ENCODE data around the gene HEMK1.
A peak's percentile ranks its signal among the peaks of the same experiment; 100 is the strongest.

The HEMK1 gene

DNA sequence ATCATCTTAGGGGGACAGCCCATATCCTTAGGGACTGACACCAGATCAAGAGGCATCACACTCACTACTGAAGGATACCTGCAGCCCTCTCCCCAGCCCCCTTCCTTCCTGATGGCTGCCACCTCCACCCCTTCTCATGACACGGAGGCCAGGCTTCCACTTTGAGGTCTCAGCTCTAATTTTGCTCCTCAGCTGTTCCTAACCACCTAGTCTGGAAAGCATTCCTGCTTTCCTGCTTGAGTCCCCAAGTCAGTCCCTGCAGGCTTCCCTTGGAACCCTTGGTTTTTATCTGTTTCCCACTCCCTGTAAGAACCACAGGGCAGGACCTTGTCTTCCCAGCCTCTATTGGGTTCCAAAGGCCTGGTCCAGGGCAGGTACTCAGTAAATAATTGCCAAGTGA, 5.0 kb upstream of the HEMK1 start:
- Histone ChIP-seq H3K4me1 (ENCODE audit: insufficient read depth, low read length) (no peaks in the 10 kb centered on the region), H3K27ac (ENCODE audit: low read depth, low read length) (no peak overlapping the region), H3K9me3 (ENCODE audit: insufficient read depth, low read depth, low read length) (no peaks in the 10 kb centered on the region), H3K27me3 (ENCODE audit: insufficient read depth, low read length) (peaks cover 14% of the 10 kb centered on the region), H3K36me3 (ENCODE audit: insufficient read depth, low read length) (no peaks in the 10 kb centered on the region), H3K4me3 (ENCODE audit: low read length) (no peak overlapping the region), H3K9ac (ENCODE audit: low read depth, low read length) (no peak overlapping the region)
- 65% methylated on average over 1 of the region's 1 CpG for WGBS

- H3K9me3 ChIP-seq (ENCODE audit: insufficient read depth, low read depth, low read length) = no peaks in the 10 kb centered on the region
- peak overlapping the region; percentile 54 for H3K9ac ChIP-seq (ENCODE audit: low read depth, low read length)
- H3K4me1 ChIP-seq (ENCODE audit: insufficient read depth, low read length) = 0 out of 2 replicates have a peak, but pooled peaks cover 4% of the 10 kb centered on the region
- H3K4me3 ChIP-seq (ENCODE audit: low read length) = peak overlapping the region; percentile 74
- H3K36me3 ChIP-seq (ENCODE audit: insufficient read depth, low read length) = no peaks in the 10 kb centered on the region
- H3K27me3 ChIP-seq (ENCODE audit: insufficient read depth, low read length) = peaks cover 14% of the 10 kb centered on the region
- no peak overlapping the region for H3K27ac ChIP-seq (ENCODE audit: low read depth, low read length)
- WGBS = 25% methylated on average over 11 of the region's 11 CpGs
Observed at GRCh38 chr3:50567011-50567385, 2.3 kb upstream of the HEMK1 start.

GRCh38 chr3:50567386-50568167, 1.7 kb upstream of the HEMK1 start, which contains the start of gene C3orf18:
TSS of gene C3orf18 (minus strand) at chr3:50567747. CDS start at chr3:50565699, 2,048 bp downstream.
- H3K27ac ChIP-seq (ENCODE audit: low read depth, low read length) = no peak within 1 kb of the TSS
- H3K9ac ChIP-seq (ENCODE audit: low read depth, low read length) = peak within 1 kb of the TSS; percentile 54

GRCh38 chr3:50570508-50571279, 1.4 kb downstream of the HEMK1 start:
- no peaks in the 10 kb centered on the region for H3K36me3 ChIP-seq (ENCODE audit: insufficient read depth, low read length)
- peaks cover 14% of the 10 kb centered on the region for H3K27me3 ChIP-seq (ENCODE audit: insufficient read depth, low read length)
- no peak overlapping the region for H3K9ac ChIP-seq (ENCODE audit: low read depth, low read length)
- peak overlapping the region; percentile 99; the same call in 1 of the 2 replicates for H3K4me3 ChIP-seq (ENCODE audit: low read length)
- 91% methylated on average over 5 of the region's 5 CpGs for WGBS
- no peak overlapping the region for H3K27ac ChIP-seq (ENCODE audit: low read depth, low read length)
- H3K9me3 ChIP-seq (ENCODE audit: insufficient read depth, low read depth, low read length) = no peaks in the 10 kb centered on the region
- H3K4me1 ChIP-seq (ENCODE audit: insufficient read depth, low read length) = 0 out of 2 replicates have a peak, but pooled peaks cover 4% of the 10 kb centered on the region

More at GRCh38 chr3:50567386-50568167, 1.7 kb upstream of the HEMK1 start, which contains the start of gene C3orf18:
- H3K4me1 ChIP-seq (ENCODE audit: insufficient read depth, low read length) = 0 out of 2 replicates have a peak, but pooled peaks cover 4% of the 10 kb centered on the region
- no peaks in the 10 kb centered on the region for H3K36me3 ChIP-seq (ENCODE audit: insufficient read depth, low read length)
- WGBS = 4% methylated on average over 53 of the region's 53 CpGs
- H3K9me3 ChIP-seq (ENCODE audit: insufficient read depth, low read depth, low read length) = no peaks in the 10 kb centered on the region
- H3K4me3 ChIP-seq (ENCODE audit: low read length) = peak within 1 kb of the TSS; percentile 99
- H3K27me3 ChIP-seq (ENCODE audit: insufficient read depth, low read length) = peaks cover 14% of the 10 kb centered on the region

- no peaks in the 10 kb centered on the region for H3K36me3 ChIP-seq (ENCODE audit: insufficient read depth, low read length)
- H3K27ac ChIP-seq (ENCODE audit: low read depth, low read length) = no peak overlapping the region
- no peak overlapping the region for H3K9ac ChIP-seq (ENCODE audit: low read depth, low read length)
- H3K4me1 ChIP-seq (ENCODE audit: insufficient read depth, low read length) = 0 out of 2 replicates have a peak, but pooled peaks cover 4% of the 10 kb centered on the region
- 93% methylated on average over 4 of the region's 4 CpGs for WGBS
- no peaks in the 10 kb centered on the region for H3K9me3 ChIP-seq (ENCODE audit: insufficient read depth, low read depth, low read length)
- no peak overlapping the region for H3K4me3 ChIP-seq (ENCODE audit: low read length)
- peaks cover 8% of the 10 kb centered on the region; the same call in 1 of the 2 replicates for H3K27me3 ChIP-seq (ENCODE audit: insufficient read depth, low read length)
Observed at GRCh38 chr3:50571486-50571885, 2.2 kb downstream of the HEMK1 start.

GRCh38 chr3:50572158-50572557, 2.8 kb downstream of the HEMK1 start:
- H3K9ac ChIP-seq (ENCODE audit: low read depth, low read length) = no peak overlapping the region
- no peaks in the 10 kb centered on the region for H3K36me3 ChIP-seq (ENCODE audit: insufficient read depth, low read length)
- no peak overlapping the region for H3K4me3 ChIP-seq (ENCODE audit: low read length)
- peaks cover 2% of the 10 kb centered on the region; the same call in 1 of the 2 replicates for H3K27me3 ChIP-seq (ENCODE audit: insufficient read depth, low read length)
- no peak overlapping the region for H3K27ac ChIP-seq (ENCODE audit: low read depth, low read length)
- H3K4me1 ChIP-seq (ENCODE audit: insufficient read depth, low read length) = 0 out of 2 replicates have a peak, but pooled peaks cover 4% of the 10 kb centered on the region
- H3K9me3 ChIP-seq (ENCODE audit: insufficient read depth, low read depth, low read length) = no peaks in the 10 kb centered on the region
- 61% methylated on average over 1 of the region's 1 CpG for WGBS

DNA sequence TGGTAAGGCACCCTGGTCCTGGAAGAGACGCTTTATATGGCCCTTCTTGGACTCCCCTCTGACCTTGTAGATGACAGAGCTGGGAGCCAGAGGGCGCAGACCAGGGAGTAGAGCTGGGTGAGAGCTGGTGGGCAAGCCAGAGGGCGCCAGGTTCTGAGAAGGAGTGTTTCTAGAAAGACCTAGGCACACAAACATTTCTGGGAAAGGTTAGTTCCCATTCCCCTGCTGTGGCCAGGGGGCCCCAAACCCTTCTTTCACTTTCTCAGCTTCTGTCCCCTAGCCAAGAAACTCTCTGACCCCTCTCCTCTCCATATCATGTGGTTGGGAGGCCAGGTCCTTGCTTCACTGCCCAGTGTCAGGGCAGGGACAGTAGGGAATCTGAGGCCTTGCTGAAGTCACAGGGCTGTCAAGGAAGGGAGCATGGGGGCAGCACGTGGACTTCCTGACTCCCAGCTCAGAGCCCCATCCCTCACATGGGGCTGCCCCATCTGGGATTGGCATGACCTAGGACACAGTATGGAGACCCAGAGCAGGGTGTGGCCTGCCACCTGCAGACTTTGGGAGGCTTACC, 3.6 kb downstream of the HEMK1 start:
- no peaks in the 10 kb centered on the region for H3K27me3 ChIP-seq (ENCODE audit: insufficient read depth, low read length)
- H3K4me3 ChIP-seq (ENCODE audit: low read length) = no peak overlapping the region
- peaks cover 3% of the 10 kb centered on the region; the same call in 1 of the 2 replicates for H3K36me3 ChIP-seq (ENCODE audit: insufficient read depth, low read length)
- no peaks in the 10 kb centered on the region for H3K9me3 ChIP-seq (ENCODE audit: insufficient read depth, low read depth, low read length)
- 88% methylated on average over 4 of the region's 4 CpGs for WGBS
- 0 out of 2 replicates have a peak, but pooled peaks cover 4% of the 10 kb centered on the region for H3K4me1 ChIP-seq (ENCODE audit: insufficient read depth, low read length)
- no peak overlapping the region for H3K27ac ChIP-seq (ENCODE audit: low read depth, low read length)
- H3K9ac ChIP-seq (ENCODE audit: low read depth, low read length) = no peak overlapping the region

- no peak overlapping the region for H3K9ac ChIP-seq (ENCODE audit: low read depth, low read length)
- WGBS = 93% methylated on average over 8 of the region's 8 CpGs
- 0 out of 2 replicates have a peak, but pooled peaks cover 4% of the 10 kb centered on the region for H3K4me1 ChIP-seq (ENCODE audit: insufficient read depth, low read length)
- peaks cover 7% of the 10 kb centered on the region; the same call in 1 of the 2 replicates for H3K36me3 ChIP-seq (ENCODE audit: insufficient read depth, low read length)
- H3K27ac ChIP-seq (ENCODE audit: low read depth, low read length) = no peak overlapping the region
- no peaks in the 10 kb centered on the region for H3K27me3 ChIP-seq (ENCODE audit: insufficient read depth, low read length)
- H3K9me3 ChIP-seq (ENCODE audit: insufficient read depth, low read depth, low read length) = no peaks in the 10 kb centered on the region
- no peak overlapping the region for H3K4me3 ChIP-seq (ENCODE audit: low read length)
Observed at GRCh38 chr3:50573566-50574443, 4.5 kb downstream of the HEMK1 start.

GRCh38 chr3:50574444-50574831, 5.1 kb downstream of the HEMK1 start:
- Histone ChIP-seq H3K36me3 (ENCODE audit: insufficient read depth, low read length) (peaks cover 7% of the 10 kb centered on the region; the same call in 1 of the 2 replicates), H3K4me1 (ENCODE audit: insufficient read depth, low read length) (0 out of 2 replicates have a peak, but pooled peaks cover 4% of the 10 kb centered on the region), H3K9me3 (ENCODE audit: insufficient read depth, low read depth, low read length) (no peaks in the 10 kb centered on the region), H3K4me3 (ENCODE audit: low read length) (no peak overlapping the region), H3K9ac (ENCODE audit: low read depth, low read length) (no peak overlapping the region), H3K27me3 (ENCODE audit: insufficient read depth, low read length) (no peaks in the 10 kb centered on the region), H3K27ac (ENCODE audit: low read depth, low read length) (no peak overlapping the region)
- WGBS = 100% methylated on average over 1 of the region's 1 CpG

- 93% methylated on average over 6 of the region's 6 CpGs for WGBS
- no peaks in the 10 kb centered on the region for H3K9me3 ChIP-seq (ENCODE audit: insufficient read depth, low read depth, low read length)
- H3K27me3 ChIP-seq (ENCODE audit: insufficient read depth, low read length) = no peaks in the 10 kb centered on the region
- no peak overlapping the region for H3K9ac ChIP-seq (ENCODE audit: low read depth, low read length)
- H3K4me1 ChIP-seq (ENCODE audit: insufficient read depth, low read length) = 0 out of 2 replicates have a peak, but pooled peaks cover under 1% of the 10 kb centered on the region
- no peak overlapping the region for H3K4me3 ChIP-seq (ENCODE audit: low read length)
- H3K27ac ChIP-seq (ENCODE audit: low read depth, low read length) = no peak overlapping the region
- peaks cover 13% of the 10 kb centered on the region; the same call in 1 of the 2 replicates for H3K36me3 ChIP-seq (ENCODE audit: insufficient read depth, low read length)
Observed at GRCh38 chr3:50575372-50575771, 6.0 kb downstream of the HEMK1 start.
